GM23338 (cell line): ENCODE results near the gene CHAF1B. TPM values are rescaled to one million over a fixed set of nuclear protein-coding genes. Genes with fewer than 3 reads are reported as not detected.

Experiments used
- ATAC-seq: fragments of 200-7000 bp; cut with Tn5 transposase; 3 replicates; pipeline ENCODE4 v1.9.1; 2020
- DNase-seq: peaks from one replicate; pipeline ENCODE4 v3.0.0-alpha.2; 2015; ENCODE audit warnings: low spot score
- H2AFZ ChIP-seq: fragments of 200-600 bp; sonication (generic); 2 replicates; pipeline ENCODE4 v1.8.0; 2016; ENCODE audit warnings: antibody characterized with exemption, mild to moderate bottlenecking, moderate library complexity
- H3F3A ChIP-seq: fragments of 200-600 bp; sonication (generic); replicated peaks from 2 replicates; pipeline ENCODE4 v1.8.0; 2017; ENCODE audit warnings: antibody characterized with exemption, mixed run types, low read depth
- H3K27ac ChIP-seq: fragments of 200-600 bp; sonication (generic); 2 replicates; pipeline ENCODE4 v1.6.1; 2016; ENCODE audit warnings: low read depth
- H3K27me3 ChIP-seq: fragments of 200-600 bp; sonication (generic); 2 replicates; pipeline ENCODE4 v1.8.0; 2016; ENCODE audit warnings: mild to moderate bottlenecking, mixed run types, moderate library complexity; ENCODE audit not compliant: insufficient read depth
- H3K36me3 ChIP-seq: fragments of 200-600 bp; sonication (generic); 2 replicates; pipeline ENCODE4 v1.8.0; 2016; ENCODE audit warnings: mild to moderate bottlenecking; ENCODE audit not compliant: insufficient read depth
- H3K4me1 ChIP-seq: fragments of 200-600 bp; sonication (generic); 2 replicates; pipeline ENCODE4 v1.8.0; 2016; ENCODE audit warnings: mild to moderate bottlenecking, moderate library complexity; ENCODE audit not compliant: insufficient read depth
- H3K4me2 ChIP-seq: fragments of 200-600 bp; sonication (generic); 2 replicates; pipeline ENCODE4 v1.7.1; 2017; ENCODE audit warnings: mixed run types
- H3K4me3 ChIP-seq: fragments of 200-600 bp; sonication (generic); 2 replicates; pipeline ENCODE4 v1.6.1; 2016; ENCODE audit warnings: mixed run types
- H3K79me2 ChIP-seq: fragments of 200-600 bp; sonication (generic); replicated peaks from 2 replicates; pipeline ENCODE4 v1.8.0; 2017; ENCODE audit warnings: mild to moderate bottlenecking; ENCODE audit not compliant: insufficient read depth
- H3K9me2 ChIP-seq: fragments of 200-600 bp; sonication (generic); 2 replicates; pipeline ENCODE4 v1.8.0; 2017; ENCODE audit not compliant: insufficient read depth
- H4K20me1 ChIP-seq: fragments of 200-600 bp; sonication (generic); replicated peaks from 2 replicates; pipeline ENCODE4 v1.8.0; 2017; ENCODE audit warnings: mild to moderate bottlenecking; ENCODE audit not compliant: insufficient read depth
- H3K27ac Mint-ChIP-seq: 2 replicates; pipeline ENCODE4 v1.8.0; 2020; ENCODE audit warnings: inconsistent platforms, mild to moderate bottlenecking, moderate library complexity, mixed read lengths
- H3K27me3 Mint-ChIP-seq: 3 replicates; pipeline ENCODE4 v1.8.0; 2022; ENCODE audit warnings: low read depth, mild to moderate bottlenecking, moderate library complexity, mixed read lengths, inconsistent platforms; ENCODE audit not compliant: insufficient read depth, poor library complexity
- H3K36me3 Mint-ChIP-seq: 3 replicates; pipeline ENCODE4 v1.8.0; 2021; ENCODE audit warnings: low read depth, mild to moderate bottlenecking, inconsistent platforms, moderate library complexity, mixed read lengths
- H3K4me1 Mint-ChIP-seq: 3 replicates; pipeline ENCODE4 v1.8.0; 2020; ENCODE audit warnings: mild to moderate bottlenecking, inconsistent platforms, mixed read lengths
- H3K4me3 Mint-ChIP-seq: 3 replicates; pipeline ENCODE4 v1.8.0; 2021; ENCODE audit warnings: moderate library complexity, mild to moderate bottlenecking, inconsistent platforms, mixed read lengths
- H3K9me3 Mint-ChIP-seq: 3 replicates; pipeline ENCODE4 v1.8.0; 2020; ENCODE audit warnings: moderate library complexity, mild to moderate bottlenecking, inconsistent platforms, mixed read lengths
- CREB1 ChIP-seq: fragments of 250-450 bp; sonication (Bioruptor Pico); IDR thresholded peaks from 2 replicates; pipeline ENCODE4 v1.5.0; 2020; ENCODE audit warnings: low read depth, mild to moderate bottlenecking, moderate library complexity
- ETS1 ChIP-seq: IDR thresholded peaks from 2 replicates; pipeline ENCODE4 v1.6.1; 2016; ENCODE audit warnings: antibody characterized with exemption
- EZH2 ChIP-seq: fragments of 200-600 bp; sonication (generic); IDR thresholded peaks from one replicate; pipeline ENCODE4 v1.8.0; 2017; ENCODE audit warnings: antibody characterized with exemption, mild to moderate bottlenecking, low read depth; ENCODE audit not compliant: unreplicated experiment
- EZH2phosphoT487 ChIP-seq: fragments of 200-600 bp; sonication (generic); IDR thresholded peaks from one replicate; pipeline ENCODE4 v1.8.1; 2018; ENCODE audit warnings: antibody characterized with exemption; ENCODE audit not compliant: unreplicated experiment
- JUNB ChIP-seq: IDR thresholded peaks from one replicate; pipeline ENCODE4 v1.6.1; 2016; ENCODE audit warnings: antibody characterized with exemption; ENCODE audit not compliant: unreplicated experiment
- NANOG ChIP-seq: IDR thresholded peaks from 2 replicates; pipeline ENCODE4 v1.6.1; 2016; ENCODE audit warnings: antibody characterized with exemption, borderline replicate concordance
- POLR2AphosphoS5 ChIP-seq: IDR thresholded peaks from 2 replicates; pipeline ENCODE4 v1.6.1; 2016; ENCODE audit warnings: antibody characterized with exemption, low read depth
- STAT1 ChIP-seq: IDR thresholded peaks from one replicate; pipeline ENCODE4 v1.6.1; 2016; ENCODE audit warnings: antibody characterized with exemption; ENCODE audit not compliant: unreplicated experiment
- ZNF114 ChIP-seq: fragments of 250-450 bp; sonication (Bioruptor Pico); IDR thresholded peaks from 2 replicates; pipeline ENCODE4 v1.5.0; 2020; ENCODE audit warnings: mild to moderate bottlenecking, moderate library complexity
- ZNF331 ChIP-seq: fragments of 250-450 bp; sonication (Bioruptor Pico); IDR thresholded peaks from 2 replicates; pipeline ENCODE4 v1.5.0; 2020; ENCODE audit warnings: low read depth, mild to moderate bottlenecking, moderate library complexity
- ZNF462 ChIP-seq: fragments of 250-450 bp; sonication (Bioruptor Pico); IDR thresholded peaks from 2 replicates; pipeline ENCODE4 v1.5.0; 2020; ENCODE audit warnings: mild to moderate bottlenecking, moderate library complexity
- polyA plus RNA-seq: library from polyadenylated mRNA; unstranded; fragments of >200 nt; fragmentation: Nextera tagmentation; extraction: Ambion mirVana; gene quantifications from 2 replicates; pipeline ENCODE4 v1.2.1, GENCODE V29; 2016
- total RNA-seq: library from RNA; depleted of rRNA; stranded (reverse); fragments of >200 nt; shearing (Covaris generic); gene quantifications from 2 replicates; pipeline ENCODE4 v1.2.3, GENCODE V29; 2014
- TF ChIP-seq, protein P1 (sequence below): IDR thresholded peaks from one replicate; pipeline ENCODE4 v1.6.1; 2018; ENCODE audit warnings: antibody characterized with exemption; ENCODE audit not compliant: unreplicated experiment

CHAF1B gene
- total and polyA plus RNA-seq, 2 experiments from 2014 or later, result 7.9 to 13.1 TPM

- H3K4me1 ChIP-seq, result no peaks in the 10 kb centered on the region
- H3K27ac ChIP-seq, result no peak overlapping the region
- H3F3A ChIP-seq, result no peaks in the 10 kb centered on the region
- TF ChIP-seq ZNF331 (CRISPR knock-in tag) (peak; percentile 45), STAT1 (no peak)
- Mint-ChIP-seq H3K4me1 (peaks cover 10% of the 10 kb centered on the region), H3K9me3 (no peaks in the 10 kb centered on the region; the same call in 2 of the 3 replicates), H3K27ac (no peak overlapping the region; the same call in 1 of the 2 replicates), H3K4me3 (no peak overlapping the region), H3K36me3 (peaks cover 59% of the 10 kb centered on the region), H3K27me3 (peaks cover 2% of the 10 kb centered on the region)
- H3K79me2 ChIP-seq, result no peaks in the 10 kb centered on the region
- no peak overlapping the region for H3K4me2 ChIP-seq
- ATAC-seq (peak; percentile 52), DNase-seq (peak; percentile 26)
- H2AFZ ChIP-seq, result no peak overlapping the region
- 0 out of 2 replicates have a peak, but pooled peaks cover 4% of the 10 kb centered on the region for H4K20me1 ChIP-seq
- no peaks in the 10 kb centered on the region for H3K9me2 ChIP-seq
- no peak overlapping the region for H3K4me3 ChIP-seq
- peaks cover 2% of the 10 kb centered on the region; the same call in 1 of the 2 replicates for H3K36me3 ChIP-seq
- no peaks in the 10 kb centered on the region for H3K27me3 ChIP-seq
These were observed 30.2 kb downstream of the CHAF1B start for GRCh38 chr21:36415375-36415774.

DNA sequence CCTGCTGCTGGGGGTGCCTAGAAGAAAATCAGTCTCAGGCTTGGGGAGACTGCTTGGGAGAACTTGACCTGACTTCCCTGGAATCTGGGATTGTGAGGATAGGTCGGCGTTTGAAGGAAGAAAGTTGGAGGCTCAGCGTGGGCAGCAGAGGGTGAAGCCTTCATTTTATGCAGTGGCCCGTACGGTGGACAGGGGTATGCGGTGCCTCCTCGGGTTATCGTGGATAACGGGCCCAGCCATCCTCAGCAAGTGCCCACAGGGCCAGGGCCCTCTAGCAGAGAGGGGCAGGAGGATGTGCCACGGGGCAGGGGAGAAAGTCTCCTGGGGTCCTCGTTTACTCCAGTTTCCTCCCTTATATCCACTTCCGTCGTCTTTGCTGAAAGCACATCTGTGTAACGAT is 34.0 kb downstream of the CHAF1B start:
- Mint-ChIP-seq H3K4me3 (no peak overlapping the region), H3K9me3 (no peaks in the 10 kb centered on the region; the same call in 2 of the 3 replicates), H3K27me3 (peaks cover 9% of the 10 kb centered on the region), H3K36me3 (peaks cover 31% of the 10 kb centered on the region), H3K27ac (no peak overlapping the region), H3K4me1 (peaks cover 21% of the 10 kb centered on the region)
- Histone ChIP-seq H2AFZ (no peak overlapping the region), H3K27me3 (no peaks in the 10 kb centered on the region), H3K27ac (no peak overlapping the region), H3K4me1 (no peaks in the 10 kb centered on the region), H3K9me2 (no peaks in the 10 kb centered on the region), H3F3A (no peaks in the 10 kb centered on the region; the same call in 1 of the 2 replicates), H4K20me1 (0 out of 2 replicates have a peak, but pooled peaks cover 4% of the 10 kb centered on the region), H3K36me3 (no peaks in the 10 kb centered on the region; the same call in 1 of the 2 replicates), H3K79me2 (no peaks in the 10 kb centered on the region), H3K4me3 (no peak overlapping the region), H3K4me2 (no peak overlapping the region)
- DNase-seq (no peak), ATAC-seq (no peak)
- TF ChIP-seq POLR2AphosphoS5 (no peak), ZNF331 (CRISPR knock-in tag) (no peak), EZH2phosphoT487 (no peak), ETS1 (no peak), CREB1 (CRISPR knock-in tag) (no peak), STAT1 (no peak), JUNB (no peak), ZNF114 (CRISPR knock-in tag) (no peak), ZNF462 (CRISPR knock-in tag) (no peak), NANOG (no peak), EZH2 (no peak)
- TF ChIP-seq, protein P1, sequence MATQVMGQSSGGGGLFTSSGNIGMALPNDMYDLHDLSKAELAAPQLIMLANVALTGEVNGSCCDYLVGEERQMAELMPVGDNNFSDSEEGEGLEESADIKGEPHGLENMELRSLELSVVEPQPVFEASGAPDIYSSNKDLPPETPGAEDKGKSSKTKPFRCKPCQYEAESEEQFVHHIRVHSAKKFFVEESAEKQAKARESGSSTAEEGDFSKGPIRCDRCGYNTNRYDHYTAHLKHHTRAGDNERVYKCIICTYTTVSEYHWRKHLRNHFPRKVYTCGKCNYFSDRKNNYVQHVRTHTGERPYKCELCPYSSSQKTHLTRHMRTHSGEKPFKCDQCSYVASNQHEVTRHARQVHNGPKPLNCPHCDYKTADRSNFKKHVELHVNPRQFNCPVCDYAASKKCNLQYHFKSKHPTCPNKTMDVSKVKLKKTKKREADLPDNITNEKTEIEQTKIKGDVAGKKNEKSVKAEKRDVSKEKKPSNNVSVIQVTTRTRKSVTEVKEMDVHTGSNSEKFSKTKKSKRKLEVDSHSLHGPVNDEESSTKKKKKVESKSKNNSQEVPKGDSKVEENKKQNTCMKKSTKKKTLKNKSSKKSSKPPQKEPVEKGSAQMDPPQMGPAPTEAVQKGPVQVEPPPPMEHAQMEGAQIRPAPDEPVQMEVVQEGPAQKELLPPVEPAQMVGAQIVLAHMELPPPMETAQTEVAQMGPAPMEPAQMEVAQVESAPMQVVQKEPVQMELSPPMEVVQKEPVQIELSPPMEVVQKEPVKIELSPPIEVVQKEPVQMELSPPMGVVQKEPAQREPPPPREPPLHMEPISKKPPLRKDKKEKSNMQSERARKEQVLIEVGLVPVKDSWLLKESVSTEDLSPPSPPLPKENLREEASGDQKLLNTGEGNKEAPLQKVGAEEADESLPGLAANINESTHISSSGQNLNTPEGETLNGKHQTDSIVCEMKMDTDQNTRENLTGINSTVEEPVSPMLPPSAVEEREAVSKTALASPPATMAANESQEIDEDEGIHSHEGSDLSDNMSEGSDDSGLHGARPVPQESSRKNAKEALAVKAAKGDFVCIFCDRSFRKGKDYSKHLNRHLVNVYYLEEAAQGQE, result no peak
